HG03469 (cell line): ENCODE results near the gene TDRD9.
"Not testable (repeated sequence)": the region's sequence is repeated elsewhere in the genome, so short reads cannot be mapped to it uniquely, and the experiment has no call there.

ENCODE experiments used
- ATAC-seq: cut with Tn5 transposase; IDR thresholded peaks from one replicate; pipeline ENCODE4 v1.9.1; 2021; ENCODE audit warnings: mild to moderate bottlenecking, moderate library complexity, moderate number of reproducible peaks; ENCODE audit not compliant: unreplicated experiment

TDRD9 gene

DNA sequence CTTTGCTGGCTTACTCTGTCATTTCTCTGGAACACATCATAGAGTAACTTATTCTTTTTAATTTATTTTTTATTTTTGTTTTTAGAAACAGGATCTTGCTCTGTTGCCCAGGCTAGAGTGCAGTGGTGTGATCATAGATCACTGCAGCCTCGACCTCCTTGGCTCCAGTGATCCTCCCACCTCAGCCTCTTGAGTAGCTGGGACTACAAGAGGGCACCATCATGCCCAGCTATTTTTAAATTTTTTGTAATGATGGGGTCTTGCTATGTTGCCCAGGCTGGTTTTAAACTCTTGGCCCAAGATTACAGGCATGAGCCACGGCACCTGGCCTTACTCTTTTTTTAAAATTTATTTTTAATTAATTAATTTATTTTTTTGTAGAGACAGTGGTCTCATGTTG is 46.3 kb downstream of the TDRD9 start:
- no peak for ATAC-seq

GRCh38 chr14:103980623-103981238 is 52.5 kb downstream of the TDRD9 start:
- ATAC-seq = not testable (repeated sequence)

DNA sequence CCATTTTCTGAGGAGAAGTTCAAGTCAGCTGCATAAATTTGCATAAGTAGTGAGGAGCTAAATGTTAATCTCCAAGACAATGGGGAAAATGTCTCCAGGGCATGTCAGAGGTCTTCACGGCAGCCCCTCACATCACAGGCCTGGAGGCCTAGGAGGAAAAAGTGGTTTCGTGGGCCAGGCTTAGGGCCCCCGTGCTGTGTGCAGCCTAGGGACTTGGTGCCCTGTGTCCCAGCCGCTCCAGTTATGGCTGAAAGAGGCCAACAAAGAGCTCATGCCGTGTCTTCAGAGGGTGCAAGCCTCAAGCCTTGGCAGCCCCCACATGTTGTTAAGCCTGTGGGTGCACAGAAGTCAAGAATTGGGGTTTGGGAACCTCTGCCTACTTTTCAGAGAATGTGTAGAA is 55.9 kb downstream of the TDRD9 start:
- ATAC-seq = no peak

- ATAC-seq = no peak
These were observed 60.8 kb downstream of the TDRD9 start for GRCh38 chr14:103989034-103989433.

GRCh38 chr14:103989964-103990363 is 61.7 kb downstream of the TDRD9 start:
- ATAC-seq = no peak

DNA sequence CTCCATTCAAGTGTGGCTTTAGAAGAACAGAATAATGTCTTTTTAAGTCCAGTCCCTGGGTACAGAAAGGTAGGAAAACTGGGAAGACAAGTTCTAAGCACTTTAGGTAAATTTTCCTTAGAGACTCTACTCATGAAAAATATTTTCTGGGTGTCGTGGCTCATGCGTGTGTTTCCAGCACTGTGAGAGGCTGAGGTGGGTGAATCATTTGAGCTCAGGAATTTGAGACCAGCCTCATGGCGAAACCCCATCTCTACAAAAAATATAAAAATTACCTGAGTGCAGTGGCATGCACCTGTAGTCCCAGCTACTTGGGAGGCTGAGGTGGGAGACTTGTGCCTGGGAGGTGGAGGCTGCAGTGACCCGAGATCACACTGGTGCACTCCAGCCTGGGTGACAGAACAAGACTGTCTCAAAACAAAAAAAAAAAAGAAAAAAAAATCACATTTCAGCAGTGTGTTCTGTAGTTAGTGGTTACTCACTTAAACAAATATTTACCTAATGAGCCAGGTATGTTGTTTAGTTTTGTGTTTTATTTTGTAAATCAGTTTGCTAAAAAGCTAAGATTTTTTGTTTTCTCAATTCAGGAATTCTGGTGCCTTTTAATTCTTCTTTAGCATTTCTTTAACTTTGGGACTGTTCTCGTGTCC is 66.4 kb downstream of the TDRD9 start:
- no peak for ATAC-seq

- ATAC-seq = no peak
These were observed 67.6 kb downstream of the TDRD9 start for GRCh38 chr14:103995876-103996275.

GRCh38 chr14:103997391-103997790 is 69.1 kb downstream of the TDRD9 start:
- no peak for ATAC-seq

DNA sequence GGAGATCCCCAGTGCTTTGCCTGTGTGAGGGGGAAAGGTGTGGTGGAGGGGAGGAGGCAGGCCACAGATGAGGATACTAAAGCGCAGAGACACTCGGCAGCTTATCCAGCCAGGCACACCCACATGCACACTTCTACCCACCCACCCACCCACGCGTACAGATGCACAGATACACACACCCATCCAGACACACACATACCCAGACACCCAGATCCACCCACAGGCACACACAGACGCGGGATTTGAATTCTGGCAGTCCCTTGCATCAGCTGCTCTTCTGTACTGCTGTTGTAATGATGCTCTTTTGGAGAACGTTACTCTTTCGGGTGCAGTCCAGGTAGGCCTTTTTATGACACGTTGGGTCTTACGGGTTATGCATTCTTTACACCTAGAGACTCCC is 69.8 kb downstream of the TDRD9 start:
- no peak for ATAC-seq

- ATAC-seq = no peak
These were observed 71.7 kb downstream of the TDRD9 start for GRCh38 chr14:103999795-104000440.

DNA sequence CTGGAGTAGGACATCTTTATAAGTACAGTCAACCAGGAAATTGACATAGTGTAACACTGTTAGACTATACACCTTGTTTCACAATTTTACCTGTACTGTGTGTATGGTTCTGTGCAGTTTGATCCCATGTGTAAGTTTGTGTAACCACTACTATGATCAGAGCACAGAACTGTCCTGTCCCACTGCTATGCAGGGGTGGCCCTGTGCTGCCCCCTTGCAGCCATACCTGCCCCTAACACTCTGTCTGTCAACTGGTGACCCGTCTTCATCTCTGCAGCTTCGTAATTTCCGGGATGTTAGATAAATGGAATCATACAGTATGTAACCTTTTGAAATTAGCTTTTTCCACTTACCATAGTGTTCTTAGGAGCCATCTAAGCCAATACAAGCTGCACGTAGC is 72.7 kb downstream of the TDRD9 start:
- no peak for ATAC-seq

- ATAC-seq = no peak
These were observed 75.4 kb downstream of the TDRD9 start for GRCh38 chr14:104003616-104004015.

- ATAC-seq = no peak
These were observed 76.6 kb downstream of the TDRD9 start for GRCh38 chr14:104004849-104005248.

DNA sequence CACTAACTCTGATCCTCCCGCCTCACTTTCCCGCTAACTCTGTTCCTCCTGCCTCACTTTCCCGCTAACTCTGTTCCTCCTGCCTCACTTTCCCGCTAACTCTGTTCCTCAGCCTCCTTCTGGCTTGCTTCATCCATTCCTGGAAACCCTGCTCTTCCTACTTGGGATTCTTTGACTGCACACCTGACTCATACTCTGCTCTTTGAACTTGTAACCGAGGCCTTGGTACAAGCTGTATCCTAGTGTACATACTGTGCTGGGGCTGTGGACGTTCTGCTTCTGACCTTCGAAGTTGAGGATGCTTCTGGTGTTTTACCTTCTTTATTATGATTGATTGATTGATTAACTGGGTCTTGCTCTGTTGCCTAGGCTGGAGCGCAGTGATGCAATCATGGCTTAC is 77.2 kb downstream of the TDRD9 start:
- ATAC-seq = no peak

- no peak for ATAC-seq
These were observed 78.9 kb downstream of the TDRD9 start for GRCh38 chr14:104007121-104007520.

DNA sequence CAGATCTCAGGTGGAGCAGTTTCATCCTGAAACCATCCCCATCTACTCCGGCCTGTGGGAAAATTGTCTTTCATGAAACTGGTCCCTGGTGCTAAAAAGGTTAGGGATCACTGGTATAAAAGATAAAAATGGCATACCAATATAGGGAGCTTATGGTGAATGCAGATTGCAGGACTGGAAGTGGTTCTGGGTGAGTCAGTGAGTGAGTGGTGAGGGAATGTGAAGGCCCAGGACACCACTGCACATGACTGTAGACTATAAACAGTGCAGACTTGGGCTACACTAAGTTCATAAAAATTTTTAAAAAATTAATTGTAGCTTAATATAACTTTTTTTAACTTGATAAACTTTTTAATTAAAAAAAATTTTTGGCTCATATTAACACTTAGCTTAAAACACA is 81.0 kb downstream of the TDRD9 start:
- no peak for ATAC-seq

GRCh38 chr14:104011824-104012517 is 83.7 kb downstream of the TDRD9 start:
- ATAC-seq = no peak

GRCh38 chr14:104014764-104015163 is 86.5 kb downstream of the TDRD9 start:
- ATAC-seq = no peak

DNA sequence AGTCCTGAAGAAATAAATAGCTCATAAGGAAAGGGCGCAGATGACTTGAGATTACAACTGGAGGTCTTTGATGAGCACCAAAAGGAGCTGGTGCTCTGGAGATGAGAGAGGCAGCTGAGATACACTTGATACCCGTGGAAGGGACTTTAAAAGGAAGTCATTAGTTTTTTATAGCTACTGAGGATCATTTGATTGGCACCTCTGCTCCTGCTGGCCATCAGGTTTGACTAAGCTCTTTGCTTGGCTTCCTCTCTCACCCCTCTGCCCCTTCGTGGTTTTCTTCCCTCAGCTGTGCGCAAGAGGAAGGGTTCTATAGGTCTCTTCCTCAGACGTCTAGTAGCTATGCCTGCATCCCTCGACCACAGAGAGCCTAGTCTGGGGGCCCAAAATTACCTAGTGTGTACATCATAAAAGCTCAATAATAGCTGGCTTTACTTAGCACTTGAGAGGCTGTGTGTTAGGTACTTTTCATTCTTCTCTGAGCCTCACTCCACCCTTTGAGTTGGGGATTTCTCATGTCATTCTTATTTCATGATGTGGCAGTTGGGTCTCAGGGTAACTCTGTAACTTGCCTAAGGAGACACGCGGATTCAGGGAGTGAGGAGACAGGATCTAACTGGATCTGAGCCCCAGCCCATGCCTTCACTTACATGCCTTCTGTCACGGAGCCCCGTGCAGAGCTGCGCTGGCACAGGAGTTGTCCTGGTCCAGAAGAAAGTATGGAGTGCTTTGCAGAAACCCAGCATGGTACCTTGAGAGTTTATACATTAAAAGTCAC is 88.8 kb downstream of the TDRD9 start:
- no peak for ATAC-seq

DNA sequence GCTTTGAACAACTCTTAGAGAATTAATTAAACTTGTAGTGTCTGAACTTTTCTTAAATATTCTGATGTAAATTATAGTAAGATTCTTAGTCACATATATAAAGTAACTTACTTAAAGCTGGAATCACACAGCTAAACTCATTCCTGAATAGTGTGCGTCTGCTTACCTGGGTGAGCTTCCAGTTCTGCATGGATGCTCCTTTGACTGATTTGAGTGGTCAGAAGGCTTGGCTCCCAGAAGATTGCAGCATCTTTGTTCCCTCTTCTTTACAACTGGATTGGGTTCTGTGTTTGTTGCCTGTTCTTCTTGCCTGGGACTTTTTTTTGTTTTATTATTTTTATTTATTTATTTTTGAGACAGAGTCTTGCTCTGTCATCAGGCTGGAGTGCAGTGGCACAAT is 90.8 kb downstream of the TDRD9 start:
- ATAC-seq = no peak

GRCh38 chr14:104019806-104020205 is 91.5 kb downstream of the TDRD9 start:
- ATAC-seq = no peak
